ENCODE data around the gene RAB4A. TPM values are rescaled to one million over a fixed set of nuclear protein-coding genes. Genes with fewer than 3 reads are reported as not detected.

RAB4A gene
- total RNA-seq, 4 donors from 2014 or later, result 44.9 to 73.6 (median 60.2) TPM

DNA sequence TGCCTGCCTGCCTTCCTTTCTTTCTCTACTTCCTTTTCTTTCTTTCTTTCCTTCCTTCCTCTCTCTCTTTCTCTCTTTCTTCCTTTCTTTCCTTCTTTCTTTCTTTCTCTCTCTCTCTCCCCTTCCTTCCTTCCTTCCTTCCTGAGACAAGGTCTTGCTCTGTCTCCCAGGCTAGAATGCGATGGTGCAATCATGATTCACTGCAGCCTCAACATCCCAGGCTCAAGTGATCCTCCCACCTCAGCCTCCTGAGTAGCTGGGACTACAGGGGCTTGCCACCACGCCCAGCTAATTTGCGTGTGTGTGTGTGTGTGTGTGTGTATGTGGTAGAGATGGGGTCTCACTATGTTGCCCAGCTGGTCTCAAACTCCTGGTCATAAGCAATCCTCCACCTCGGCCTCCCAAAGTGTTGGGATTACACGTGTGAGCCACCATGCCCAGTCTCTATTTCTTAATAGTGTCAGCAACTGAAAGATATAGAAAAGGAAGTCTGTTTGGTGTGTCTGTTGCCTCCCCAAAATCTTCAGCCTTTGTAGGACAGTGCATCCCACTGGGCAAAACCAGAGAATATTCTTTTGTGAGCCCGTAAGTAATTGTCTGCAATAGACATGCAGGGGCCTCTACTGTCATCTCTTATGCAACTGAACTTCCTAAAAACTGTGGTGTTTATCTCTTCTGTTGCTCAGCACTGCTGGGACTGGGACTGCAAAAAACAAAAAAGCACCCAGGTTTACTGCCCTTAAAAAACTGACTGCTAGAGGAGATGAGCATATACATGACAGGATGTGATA, 20.9 kb upstream of the RAB4A start:
- Histone ChIP-seq H3K4me1 (peaks cover 10 to 16% of the 10 kb centered on the region in 2 donors), H3K4me3 (replicated peaks in 1 of 3) (no peak overlapping the region), H3K36me3 (no peaks in the 10 kb centered on the region), H3K27me3 (no peaks in the 10 kb centered on the region), H3K27ac (no peak overlapping the region), H3K9me3 (no peaks in the 10 kb centered on the region)
- TF ChIP-seq POLR2A (IDR thresholded peaks at IDR 0.05), result no peak
- no peak for TF ChIP-seq CTCF (IDR thresholded peaks at IDR 0.05)
- DNase-seq, result no peak
- WGBS, 2 donors, result 87 to 92% methylated on average over 6 of the region's 6 CpGs
- intact Hi-C loops (cut with DNase I), result loop anchor here (10.0 kb wide), 2 partner anchors 95 to 265 kb away; partner anchors contain the start of gene CCSAP

GRCh38 chr1:229251185-229251584, 19.7 kb upstream of the RAB4A start:
- intact Hi-C loops (cut with DNase I), result loop anchor here (10.0 kb wide), 2 partner anchors 94 to 264 kb away; partner anchors contain the start of gene CCSAP
- WGBS, 2 donors, result 78 to 88% methylated on average over 5 of the region's 5 CpGs

GRCh38 chr1:229252228-229252984, 18.5 kb upstream of the RAB4A start:
- Histone ChIP-seq H3K36me3 (no peaks in the 10 kb centered on the region), H3K27me3 (no peaks in the 10 kb centered on the region), H3K27ac (no peak overlapping the region), H3K9me3 (no peaks in the 10 kb centered on the region), H3K4me1 (peaks cover 10 to 16% of the 10 kb centered on the region in 2 donors), H3K4me3 (replicated peaks in 1 of 3) (no peak overlapping the region)
- 83 to 89% methylated on average over 12 of the region's 12 CpGs for WGBS, 2 donors
- TF ChIP-seq POLR2A (IDR thresholded peaks at IDR 0.05) (no peak), CTCF (IDR thresholded peaks at IDR 0.05) (no peak)
- no peak for DNase-seq
- intact Hi-C loops (cut with DNase I), result loop anchor here (10.0 kb wide), 2 partner anchors 92 to 262 kb away; partner anchors contain the start of gene CCSAP

More at GRCh38 chr1:229251185-229251584, 19.7 kb upstream of the RAB4A start:
- TF ChIP-seq CTCF (IDR thresholded peaks at IDR 0.05) (no peak), POLR2A (IDR thresholded peaks at IDR 0.05) (no peak)
- no peak for DNase-seq
- Histone ChIP-seq H3K9me3 (no peaks in the 10 kb centered on the region), H3K27me3 (no peaks in the 10 kb centered on the region), H3K4me3 (replicated peaks in 1 of 3) (no peak overlapping the region), H3K27ac (no peak overlapping the region), H3K4me1 (peaks cover 10 to 16% of the 10 kb centered on the region in 2 donors), H3K36me3 (no peaks in the 10 kb centered on the region)

- Histone ChIP-seq H3K4me3 (replicated peaks in 1 of 3) (no peak overlapping the region), H3K27ac (no peak overlapping the region), H3K36me3 (no peaks in the 10 kb centered on the region), H3K9me3 (no peaks in the 10 kb centered on the region), H3K27me3 (no peaks in the 10 kb centered on the region), H3K4me1 (peaks cover 10 to 12% of the 10 kb centered on the region in 2 donors)
- DNase-seq, result no peak
- TF ChIP-seq POLR2A (IDR thresholded peaks at IDR 0.05) (no peak), CTCF (IDR thresholded peaks at IDR 0.05) (no peak)
- intact Hi-C loops (cut with DNase I), result loop anchor here (10.0 kb wide), 2 partner anchors 91 to 261 kb away; partner anchors contain the start of gene CCSAP
- WGBS, 2 donors, result 69 to 74% methylated on average over 13 of the region's 13 CpGs
Observed at GRCh38 chr1:229253151-229253974, 17.5 kb upstream of the RAB4A start.

Data from thyroid gland (tissue), 4 donors.